HG02763 (cell line): Measurements from ENCODE around the gene GNG7.
"Not testable (repeated sequence)": the region's sequence is repeated elsewhere in the genome, so short reads cannot be mapped to it uniquely, and the experiment has no call there.

Experiments used
- ATAC-seq: cut with Tn5 transposase; IDR thresholded peaks from one replicate; pipeline ENCODE4 v1.9.1; 2021; ENCODE audit warnings: mild to moderate bottlenecking, moderate library complexity; ENCODE audit not compliant: unreplicated experiment

GNG7 gene

GRCh38 chr19:2476451-2477140 lies 225.9 kb downstream of the GNG7 start:
- peak; percentile 6 for ATAC-seq

DNA sequence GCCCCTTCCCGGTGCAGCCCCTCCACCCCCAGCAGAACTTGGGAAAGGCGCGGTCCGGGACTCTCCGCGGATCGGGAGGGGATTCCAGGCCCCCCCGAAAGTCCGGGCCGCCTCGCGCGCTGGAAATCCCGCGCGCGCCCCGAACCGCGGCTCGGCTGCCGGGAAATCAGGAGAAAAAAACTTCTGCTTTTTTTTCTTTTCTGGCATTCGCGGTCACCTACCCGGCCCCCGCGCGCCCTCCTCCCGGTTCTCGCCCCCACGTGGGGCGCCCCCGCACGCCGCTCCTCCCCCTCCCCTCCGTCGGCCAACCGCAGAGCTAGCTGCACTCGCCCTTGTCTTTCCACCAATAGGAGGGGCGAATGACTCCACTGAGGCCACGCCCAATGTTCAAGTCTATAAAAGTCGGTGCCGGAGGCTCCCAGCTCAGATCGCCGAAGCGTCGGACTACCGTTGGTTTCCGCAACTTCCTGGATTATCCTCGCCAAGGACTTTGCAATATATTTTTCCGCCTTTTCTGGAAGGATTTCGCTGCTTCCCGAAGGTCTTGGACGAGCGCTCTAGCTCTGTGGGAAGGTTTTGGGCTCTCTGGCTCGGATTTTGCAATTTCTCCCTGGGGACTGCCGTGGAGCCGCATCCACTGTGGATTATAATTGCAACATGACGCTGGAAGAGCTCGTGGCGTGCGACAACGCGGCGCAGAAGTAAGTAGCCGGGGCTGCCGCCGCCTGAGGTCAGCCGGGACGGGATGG lies 226.6 kb downstream of the GNG7 start, which contains the start of gene GADD45B:
GADD45B (plus strand) TSS at position 426 of the 749 bp plus-strand sequence; CDS start at position 658, 232 bp downstream.
- peak; percentile 52 for ATAC-seq

DNA sequence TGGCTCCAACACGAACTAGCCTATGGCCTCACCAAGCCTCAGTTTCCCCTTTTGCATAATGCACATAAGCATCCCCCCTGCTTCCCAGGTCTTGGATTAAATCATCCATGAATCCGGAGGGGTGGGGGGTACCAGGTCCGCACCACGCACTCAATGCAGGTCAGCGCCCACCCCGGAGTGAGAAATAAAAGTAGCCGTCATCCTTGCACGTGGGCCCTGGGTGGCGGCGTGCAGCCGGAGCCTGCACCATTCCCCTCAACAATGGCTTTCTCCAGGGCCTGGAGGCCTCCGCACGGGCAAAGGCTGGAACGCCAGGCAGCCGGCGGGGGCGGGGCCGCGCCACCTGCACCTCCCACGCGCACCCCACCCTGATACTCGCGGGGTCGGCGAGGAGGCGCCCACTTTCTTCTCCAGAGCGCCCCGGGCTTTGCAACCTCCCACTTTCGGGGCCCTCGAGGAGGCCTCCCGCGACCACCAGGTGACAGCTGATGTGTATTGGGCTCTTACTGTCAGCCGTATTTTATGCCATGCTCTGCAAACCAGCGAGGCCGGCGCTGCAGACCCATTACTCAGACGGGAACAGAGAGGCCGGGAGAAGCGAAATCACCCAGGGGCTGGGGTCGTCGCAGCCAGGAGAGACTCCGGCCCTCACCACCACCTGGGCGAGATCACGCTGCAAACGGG lies 227.3 kb downstream of the GNG7 start:
- ATAC-seq, result peak; percentile 4

- ATAC-seq, result peak; percentile 30
Measured at GRCh38 chr19:2474232-2475017, 228.1 kb downstream of the GNG7 start.

GRCh38 chr19:2469915-2470200 lies 232.6 kb downstream of the GNG7 start:
- ATAC-seq, result not testable (repeated sequence)

DNA sequence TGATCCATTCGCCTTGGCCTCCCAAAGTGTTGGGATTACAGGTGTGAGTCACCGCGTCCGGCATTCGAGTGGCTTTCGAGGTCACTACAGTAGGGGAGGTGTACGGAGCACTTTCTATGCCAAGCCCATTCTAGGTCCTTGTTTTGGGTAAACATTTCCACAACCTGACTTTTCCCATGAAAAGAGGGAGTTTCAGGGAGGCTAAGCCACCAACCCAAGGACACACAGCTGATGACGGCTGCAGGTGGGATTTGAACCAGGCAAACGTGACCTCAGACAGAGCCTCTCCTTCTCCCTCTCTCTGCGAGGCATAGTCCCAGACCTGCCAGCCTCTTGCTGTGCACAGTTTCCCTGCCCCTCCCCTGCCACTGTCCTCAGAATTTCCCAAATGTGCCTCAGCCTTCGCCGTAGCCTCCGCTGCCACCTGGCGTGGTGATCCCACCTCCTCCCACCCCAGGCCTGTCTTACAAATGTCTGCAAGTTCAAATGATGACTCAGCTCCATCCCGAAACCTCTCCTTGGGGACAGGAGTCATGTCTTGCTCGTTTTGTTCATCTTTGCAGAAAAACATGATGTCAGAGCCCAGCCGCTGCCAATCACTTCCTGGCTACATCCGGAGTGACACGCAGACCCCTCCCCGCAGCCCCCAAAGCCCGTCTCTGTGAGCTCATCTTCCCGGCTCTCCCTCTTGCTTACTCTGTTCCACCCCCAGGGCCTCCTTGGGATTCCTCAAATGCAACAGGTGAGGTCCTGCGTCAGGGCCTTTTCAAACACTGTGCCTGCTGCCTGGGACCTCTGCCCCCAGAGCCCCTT lies 233.2 kb downstream of the GNG7 start:
- no peak for ATAC-seq

DNA sequence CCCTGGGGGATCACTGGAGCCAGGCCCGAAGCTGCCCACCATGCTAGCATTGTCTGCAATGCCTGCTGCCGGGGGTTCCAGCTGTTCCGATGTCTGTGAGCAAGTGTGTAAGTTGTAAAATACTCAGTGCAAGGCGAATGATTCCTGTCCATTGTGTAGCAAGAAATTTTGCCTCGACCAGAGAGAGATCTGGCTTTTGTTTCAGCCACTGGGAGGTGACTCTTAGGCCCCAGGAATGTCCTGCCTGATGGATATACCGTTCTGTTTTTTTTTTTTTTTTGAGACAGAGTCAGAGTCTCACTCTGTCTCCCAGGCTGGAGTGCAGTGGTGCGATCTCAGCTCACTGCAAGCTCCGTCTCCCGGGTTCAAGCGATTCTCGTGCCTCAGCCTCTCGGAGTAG lies 233.9 kb downstream of the GNG7 start:
- ATAC-seq, result no peak

DNA sequence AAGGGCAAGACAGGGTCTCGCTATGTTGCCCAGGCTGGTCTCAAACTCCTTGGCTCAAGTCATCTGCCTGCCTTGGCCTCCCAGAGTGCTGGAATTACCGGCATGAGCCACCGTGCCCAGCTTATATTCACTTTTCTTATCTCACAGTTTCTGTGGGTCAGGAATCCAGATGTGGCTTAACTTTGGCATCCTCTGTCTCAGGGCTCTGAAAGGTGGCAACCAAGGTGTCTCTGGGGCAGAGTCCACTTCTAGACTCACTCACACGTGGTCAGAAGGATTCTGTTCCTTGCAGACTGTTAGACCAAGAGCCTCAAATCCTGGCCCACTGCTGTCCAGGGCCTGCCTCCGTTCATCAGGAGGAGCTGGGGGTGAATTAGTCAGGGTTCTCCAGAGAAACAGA lies 238.1 kb downstream of the GNG7 start:
- no peak for ATAC-seq

- ATAC-seq, result not testable (repeated sequence)
Measured at GRCh38 chr19:2463694-2464093, 238.8 kb downstream of the GNG7 start.

DNA sequence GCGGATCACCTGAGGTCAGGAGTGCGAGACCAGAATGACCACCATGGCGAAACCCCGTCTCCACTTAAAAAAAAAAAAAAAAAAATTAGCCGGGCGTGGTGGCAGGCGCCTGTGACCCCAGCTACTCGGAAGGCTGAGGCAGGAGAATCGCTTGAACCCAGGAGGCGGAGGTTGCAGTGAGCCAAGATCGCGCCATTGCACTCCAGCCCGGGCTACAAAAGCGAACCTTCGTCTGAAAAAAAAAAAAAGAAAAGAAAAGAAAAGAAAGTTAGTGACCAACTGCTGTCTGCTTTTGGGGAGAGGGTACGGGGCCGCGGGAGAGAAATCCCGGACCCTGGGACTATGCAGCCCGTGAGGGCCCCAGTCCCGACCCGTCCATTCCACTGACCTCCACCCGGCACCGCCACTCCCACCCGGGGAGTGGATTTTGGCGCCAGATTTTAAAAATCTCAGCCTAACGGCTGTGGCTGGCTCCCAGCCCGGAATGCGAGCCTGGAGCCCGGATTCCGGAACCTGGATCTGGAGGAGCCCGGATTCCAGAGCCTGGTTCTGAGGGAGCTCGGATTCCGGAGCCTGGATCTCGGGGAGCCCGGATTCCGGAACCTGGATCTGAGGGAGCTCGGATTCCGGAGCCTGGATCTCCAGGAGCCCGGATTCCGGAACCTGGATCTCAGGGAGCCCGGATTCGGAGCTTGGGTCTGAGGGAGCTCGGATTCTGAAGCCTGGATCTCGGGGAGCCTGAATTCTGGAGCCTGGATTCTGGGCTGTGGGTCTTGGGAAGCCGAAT lies 239.7 kb downstream of the GNG7 start:
- no peak for ATAC-seq

DNA sequence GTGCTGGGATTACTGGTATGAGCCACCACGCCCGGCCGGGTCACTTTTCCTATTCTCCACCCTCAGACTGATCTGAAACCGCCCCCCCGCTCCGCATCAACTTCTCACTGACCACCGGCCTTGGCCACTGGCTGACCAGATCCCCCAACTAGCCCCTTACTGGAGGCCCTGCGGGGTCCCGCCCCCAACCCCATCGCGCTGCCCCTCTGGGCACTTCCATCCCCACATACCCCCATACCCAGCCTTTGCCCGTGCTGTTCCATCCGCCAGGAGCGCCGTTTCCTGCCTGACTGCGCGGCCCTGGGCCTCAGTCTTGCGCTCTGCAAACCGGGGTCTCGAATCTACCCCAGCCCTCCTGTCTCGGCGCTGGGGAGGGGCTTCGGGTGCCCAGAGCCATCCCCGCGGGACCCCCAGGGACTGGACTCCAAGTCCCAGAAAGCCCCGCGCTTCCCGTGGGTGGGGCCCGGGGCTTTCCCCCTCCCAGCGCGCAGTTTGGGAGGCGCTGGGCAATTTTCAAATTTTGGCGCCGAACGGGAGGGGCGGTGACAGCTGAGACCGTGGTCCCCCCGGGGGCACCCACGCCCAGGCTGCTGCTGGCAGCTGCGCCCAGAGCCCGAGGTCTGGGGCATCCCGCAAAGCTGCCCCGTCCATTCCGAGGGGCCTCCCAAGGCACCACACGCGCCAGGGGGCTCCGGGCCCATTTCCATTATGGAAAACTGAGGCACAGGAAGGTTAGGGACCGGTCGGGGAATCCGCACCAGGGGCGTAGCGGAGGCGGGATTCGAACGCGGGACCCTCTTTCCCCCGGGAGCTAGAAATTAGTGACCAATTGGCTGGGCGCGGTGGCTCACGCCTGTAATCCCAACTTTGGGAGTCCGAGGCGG lies 240.5 kb downstream of the GNG7 start:
- no peak for ATAC-seq
